ENCODE results near the gene USP10. TPM values are rescaled to one million over a fixed set of nuclear protein-coding genes. Genes with fewer than 3 reads are reported as not detected.

The USP10 gene
- polyA plus RNA-seq, 3 donors, result 38.7 to 115 (median 90.9) TPM

- peaks cover 98% of the 10 kb centered on the region for H3K79me2 ChIP-seq (ENCODE audit: insufficient read depth, low read length)
- TF ChIP-seq CTCF (IDR thresholded peaks at IDR 0.05), result no peak
- H2AFZ ChIP-seq (ENCODE audit: insufficient read depth, low read depth, low read length, poor library complexity, severe bottlenecking), result no peak overlapping the region
- Mint-ChIP-seq H3K36me3 (peaks cover 18 to 44% of the 10 kb centered on the region in 2 donors), H3K27me3 (ENCODE audit: low read depth in 3 of 3) (no peaks in the 10 kb centered on the region), H3K27ac (peak overlapping the region in 4 of 7 donors; percentile 14 to 69 (median 51)), H3K4me3 (no peak overlapping the region), H3K4me1 (peaks cover 44% of the 10 kb centered on the region), H3K9me3 (no peaks in the 10 kb centered on the region)
- WGBS (ENCODE audit: insufficient coverage), result 94% methylated on average over 3 of the region's 9 CpGs
- H3K4me1 ChIP-seq (ENCODE audit: control insufficient read depth in 1 of 2, insufficient read depth in 2 of 2, low read length in 2 of 2), result peaks cover 39 to 56% of the 10 kb centered on the region in 2 donors
- no peak overlapping the region for H3K9ac ChIP-seq (ENCODE audit: insufficient read depth, low read length, poor library complexity, severe bottlenecking)
- DNase-seq, result peak in 1 of 3 donors; percentile 48
- no peak overlapping the region for H3K4me3 ChIP-seq (replicated peaks in 1 of 3; ENCODE audit: low read depth in 2 of 3, low read length in 3 of 3)
- H3K4me2 ChIP-seq (replicated peaks; ENCODE audit: extremely low read depth, low read length, poor library complexity, severe bottlenecking), result peak overlapping the region; percentile 20
- H3K36me3 ChIP-seq (replicated peaks in 1 of 2; ENCODE audit: control insufficient read depth in 1 of 2, insufficient read depth in 2 of 2, low read length in 2 of 2), result peaks cover 12 to 40% of the 10 kb centered on the region in 2 donors
- no peaks in the 10 kb centered on the region for H3K27me3 ChIP-seq (ENCODE audit: control insufficient read depth in 2 of 2, insufficient read depth in 2 of 2, low read length in 2 of 2)
- H3K9me3 ChIP-seq (replicated peaks in 1 of 2; ENCODE audit: control insufficient read depth in 1 of 2, insufficient read depth in 1 of 2, low read length in 2 of 2), result no peaks in the 10 kb centered on the region
- intact Hi-C loops (cut with micrococcal nuclease), result no loop called here
- peak overlapping the region in 1 of 2 donors; percentile 52 for H3K27ac ChIP-seq (ENCODE audit: low read depth in 1 of 2, low read length in 2 of 2)
- H4K20me1 ChIP-seq (ENCODE audit: insufficient read depth, low read length), result peaks cover 34% of the 10 kb centered on the region
Observed at GRCh38 chr16:84732674-84733352, 33.0 kb downstream of the USP10 start.

GRCh38 chr16:84735849-84736586 is 36.2 kb downstream of the USP10 start:
- peaks cover 0 to 2% (median 0%) of the 10 kb centered on the region in 3 donors for H3K27me3 Mint-ChIP-seq (ENCODE audit: low read depth in 3 of 3)
- H3K4me1 Mint-ChIP-seq, result peaks cover 45% of the 10 kb centered on the region
- Histone ChIP-seq H2AFZ (ENCODE audit: insufficient read depth, low read depth, low read length, poor library complexity, severe bottlenecking) (no peak overlapping the region), H3K4me1 (ENCODE audit: control insufficient read depth in 1 of 2, insufficient read depth in 2 of 2, low read length in 2 of 2) (peaks cover 52 to 61% of the 10 kb centered on the region in 2 donors), H3K9ac (ENCODE audit: insufficient read depth, low read length, poor library complexity, severe bottlenecking) (no peak overlapping the region), H3K27ac (ENCODE audit: low read depth in 1 of 2, low read length in 2 of 2) (no peak overlapping the region), H3K9me3 (replicated peaks in 1 of 2; ENCODE audit: control insufficient read depth in 1 of 2, insufficient read depth in 1 of 2, low read length in 2 of 2) (no peaks in the 10 kb centered on the region), H3K4me2 (replicated peaks; ENCODE audit: extremely low read depth, low read length, poor library complexity, severe bottlenecking) (no peak overlapping the region), H3K27me3 (ENCODE audit: control insufficient read depth in 2 of 2, insufficient read depth in 2 of 2, low read length in 2 of 2) (no peaks in the 10 kb centered on the region), H3K79me2 (ENCODE audit: insufficient read depth, low read length) (peaks cover 98% of the 10 kb centered on the region), H4K20me1 (ENCODE audit: insufficient read depth, low read length) (peaks cover 53% of the 10 kb centered on the region), H3K4me3 (replicated peaks in 1 of 3; ENCODE audit: low read depth in 2 of 3, low read length in 3 of 3) (no peak overlapping the region), H3K36me3 (replicated peaks in 1 of 2; ENCODE audit: control insufficient read depth in 1 of 2, insufficient read depth in 2 of 2, low read length in 2 of 2) (peaks cover 12 to 44% of the 10 kb centered on the region in 2 donors)
- H3K36me3 Mint-ChIP-seq, result peaks cover 23 to 43% of the 10 kb centered on the region in 2 donors
- H3K27ac Mint-ChIP-seq, result peak overlapping the region in 2 of 7 donors; percentile 26 to 60
- H3K4me3 Mint-ChIP-seq, result no peak overlapping the region
- H3K9me3 Mint-ChIP-seq, result no peaks in the 10 kb centered on the region
- intact Hi-C loops (cut with micrococcal nuclease), result loop anchor here in 1 of 2 donors (5.0 kb wide), 1 partner anchor 236 kb away; no protein-coding TSS in a partner anchor
- DNase-seq, result no peak
- TF ChIP-seq CTCF (IDR thresholded peaks at IDR 0.05), result no peak
- 83% methylated on average over 11 of the region's 17 CpGs for WGBS (ENCODE audit: insufficient coverage)
